HCT116 (cell line): Measurements from ENCODE around the gene NINJ2. TPM values are rescaled to one million over a fixed set of nuclear protein-coding genes. Genes with fewer than 3 reads are reported as not detected.

Source experiments
- ATAC-seq: fragments of 200-7000 bp; cut with Tn5 transposase; 2 replicates; pipeline ENCODE4 v1.9.1; 2020; ENCODE audit warnings: mild to moderate bottlenecking, moderate library complexity
- BruUV-seq: library from RNA; stranded (reverse); fragments of 400-500 nt; replicated peaks from 2 replicates; lab custom pipeline; 2021; lab: Mats Ljungman, UMichigan
- CTCF ChIA-PET: fragments of 300-600 bp; sonication (Branson Sonifier 250); formaldehyde crosslinking; loops from one replicate; lab custom pipeline; 2021; ENCODE audit warnings: antibody characterized with exemption; lab: Charles Lee
- POLR2A ChIA-PET: fragments of 300-600, 350-600 bp; sonication (Branson Sonifier 250); formaldehyde crosslinking; loops from one replicate; lab custom pipeline; 2021; ENCODE audit warnings: antibody characterized with exemption; lab: Charles Lee
- RAD21 ChIA-PET, 2 experiments: fragments of 300-600 bp; sonication (Branson Sonifier 250); formaldehyde crosslinking; loops; one replicate each; lab custom pipeline; 2023; ENCODE audit warnings: low total read pairs in 2 of 2; ENCODE audit not compliant: uncharacterized antibody in 2 of 2, unreplicated experiment in 2 of 2, low non-redundant PET in 1 of 2; lab: Charles Lee
- DNase-seq: peaks from one replicate; pipeline ENCODE4 v3.0.0-alpha.2; 2010; ENCODE audit warnings: low read depth, low spot score
- H2AFZ ChIP-seq: fragments of 200-600 bp; shearing (Covaris generic), sonication (generic); 2 replicates; pipeline ENCODE4 v1.6.1; 2017; ENCODE audit warnings: low read depth, mixed run types, mixed read lengths, antibody characterized with exemption, low read length; ENCODE audit not compliant: poor library complexity, severe bottlenecking
- H3K27ac ChIP-seq: 2 replicates; pipeline ENCODE4 v1.5.1; 2012; ENCODE audit warnings: low read depth, low read length
- H3K27me3 ChIP-seq: fragments of 200-600 bp; sonication (generic); 2 replicates; pipeline ENCODE4 v1.6.1; 2016; ENCODE audit warnings: mixed run types, low read length, mixed read lengths; ENCODE audit not compliant: insufficient read depth
- H3K36me3 ChIP-seq, 2 experiments: fragments of 200-500 bp in 1 of 2; fragments of 200-600 bp in 1 of 2; sonication (Bioruptor generic) in 1 of 2; sonication (generic) in 1 of 2; 2 replicates each; pipeline versions ENCODE4 v1.5.1 to v1.6.1; 2014 to 2016; ENCODE audit warnings: low read length in 2 of 2, inconsistent platforms in 1 of 2, mixed read lengths in 1 of 2, mixed run types in 1 of 2; ENCODE audit not compliant: insufficient read depth in 2 of 2, control insufficient read depth in 1 of 2
- H3K4me1 ChIP-seq, 2 experiments: fragments of 200-600 bp in 1 of 2; sonication (generic) in 1 of 2; 2 replicates each; pipeline versions ENCODE4 v1.5.1 to v1.6.1; 2012 to 2017; ENCODE audit warnings: low read length in 2 of 2, inconsistent platforms in 1 of 2, mild to moderate bottlenecking in 1 of 2, mixed read lengths in 1 of 2, mixed run types in 1 of 2, moderate library complexity in 1 of 2; ENCODE audit not compliant: insufficient read depth in 2 of 2, control insufficient read depth in 1 of 2
- H3K4me2 ChIP-seq: fragments of 200-600 bp; sonication (generic); 2 replicates; pipeline ENCODE4 v1.6.1; 2017; ENCODE audit warnings: mixed run types, low read length, mixed read lengths
- H3K4me3 ChIP-seq, 2 experiments: fragments of 200-600 bp in 1 of 2; sonication (generic) in 1 of 2; replicated peaks in 1 of 2; 2 replicates each; pipeline ENCODE4 v1.5.1; 2011 to 2016; ENCODE audit warnings: low read length in 2 of 2, control low read depth in 1 of 2, low read depth in 1 of 2, mild to moderate bottlenecking in 1 of 2, mixed read lengths in 1 of 2, mixed run types in 1 of 2
- H3K79me2 ChIP-seq: fragments of 200-600 bp; sonication (generic); 2 replicates; pipeline ENCODE4 v1.6.1; 2017; ENCODE audit warnings: mild to moderate bottlenecking, mixed run types, low read length, moderate library complexity, mixed read lengths; ENCODE audit not compliant: insufficient read depth
- H3K9ac ChIP-seq: fragments of 200-600 bp; sonication (generic); 2 replicates; pipeline ENCODE4 v1.6.1; 2016; ENCODE audit warnings: low read length, mixed read lengths
- H3K9me2 ChIP-seq: fragments of 200-600 bp; sonication (generic), shearing (Covaris generic); 2 replicates; pipeline ENCODE4 v1.6.1; 2017; ENCODE audit warnings: mixed run types, mild to moderate bottlenecking, moderate library complexity; ENCODE audit not compliant: insufficient read depth
- H3K9me3 ChIP-seq, 2 experiments: fragments of 200-500 bp in 1 of 2; fragments of 200-600 bp in 1 of 2; sonication (Bioruptor generic) in 1 of 2; sonication (generic) in 1 of 2; 2 replicates each; pipeline ENCODE4 v1.6.1; 2014 to 2017; ENCODE audit warnings: low read length in 2 of 2, mixed read lengths in 2 of 2, inconsistent platforms in 1 of 2, low read depth in 1 of 2, mild to moderate bottlenecking in 1 of 2, mixed run types in 1 of 2, moderate library complexity in 1 of 2; ENCODE audit not compliant: control insufficient read depth in 1 of 2, insufficient read depth in 1 of 2
- H4K20me1 ChIP-seq: fragments of 200-600 bp; sonication (generic), shearing (Covaris generic); 2 replicates; pipeline ENCODE4 v1.6.1; 2017; ENCODE audit warnings: mixed run types, mild to moderate bottlenecking, moderate library complexity; ENCODE audit not compliant: insufficient read depth
- ELF1 ChIP-seq: IDR thresholded peaks from 2 replicates; pipeline ENCODE4 v1.6.1; 2012; ENCODE audit warnings: low read depth, borderline replicate concordance
- FOSL1 ChIP-seq: IDR thresholded peaks from 2 replicates; pipeline ENCODE4 v1.6.1; 2012; ENCODE audit warnings: low read depth
- POLR2AphosphoS5 ChIP-seq: IDR thresholded peaks from 2 replicates; pipeline ENCODE4 v1.6.1; 2011; ENCODE audit warnings: mild to moderate bottlenecking, low read depth, low read length, moderate library complexity
- ZFX ChIP-seq: fragments of 450-650 bp; IDR thresholded peaks from 2 replicates; pipeline ENCODE4 v1.6.1; 2017
- ZNF274 ChIP-seq: fragments of 200-500 bp; sonication (Bioruptor generic); IDR thresholded peaks from 2 replicates; pipeline ENCODE4 v1.6.1; 2014; ENCODE audit warnings: mild to moderate bottlenecking, low read depth, low read length, inconsistent platforms
- intact Hi-C: fragments of 100-400 bp; cut with micrococcal nuclease; formaldehyde crosslinking; loops from 2 replicates; pipeline ENCODE4 v1.10.0; 2022
- total RNA-seq: library from RNA; stranded (reverse); gene quantifications from one replicate; pipeline ENCODE4 v1.2.1, GENCODE V29; 2021; ENCODE audit not compliant: unreplicated experiment
- TF ChIP-seq, protein P1 (sequence below): IDR thresholded peaks from 2 replicates; pipeline ENCODE4 v1.6.1; 2012
- TF ChIP-seq, protein P2 (sequence below): IDR thresholded peaks from 2 replicates; pipeline ENCODE4 v1.6.1; 2012; ENCODE audit warnings: low read depth
- TF ChIP-seq, protein P3 (sequence below), 3 experiments: fragments of 200-600 bp in 1 of 3; sonication (generic) in 1 of 3; IDR thresholded peaks in 2 of 3; conservative IDR thresholded peaks in 1 of 3; 2 replicates each; pipeline ENCODE4 v1.5.1; 2012 to 2017; ENCODE audit warnings: low read depth in 2 of 3, low read length in 2 of 3, antibody characterized with exemption in 1 of 3, borderline replicate concordance in 1 of 3, control low read depth in 1 of 3, mild to moderate bottlenecking in 1 of 3, mixed read lengths in 1 of 3, mixed run types in 1 of 3, moderate library complexity in 1 of 3; ENCODE audit not compliant: insufficient read depth in 1 of 3
- TF ChIP-seq, protein P4 (sequence below): IDR thresholded peaks from 2 replicates; pipeline ENCODE4 v1.6.1; 2011; ENCODE audit warnings: mild to moderate bottlenecking, low read length, moderate library complexity; ENCODE audit not compliant: insufficient replicate concordance; ENCODE audit errors: extremely low read depth

The NINJ2 gene
- total RNA-seq, 1 experiment from 2014 or later, result not detected

DNA sequence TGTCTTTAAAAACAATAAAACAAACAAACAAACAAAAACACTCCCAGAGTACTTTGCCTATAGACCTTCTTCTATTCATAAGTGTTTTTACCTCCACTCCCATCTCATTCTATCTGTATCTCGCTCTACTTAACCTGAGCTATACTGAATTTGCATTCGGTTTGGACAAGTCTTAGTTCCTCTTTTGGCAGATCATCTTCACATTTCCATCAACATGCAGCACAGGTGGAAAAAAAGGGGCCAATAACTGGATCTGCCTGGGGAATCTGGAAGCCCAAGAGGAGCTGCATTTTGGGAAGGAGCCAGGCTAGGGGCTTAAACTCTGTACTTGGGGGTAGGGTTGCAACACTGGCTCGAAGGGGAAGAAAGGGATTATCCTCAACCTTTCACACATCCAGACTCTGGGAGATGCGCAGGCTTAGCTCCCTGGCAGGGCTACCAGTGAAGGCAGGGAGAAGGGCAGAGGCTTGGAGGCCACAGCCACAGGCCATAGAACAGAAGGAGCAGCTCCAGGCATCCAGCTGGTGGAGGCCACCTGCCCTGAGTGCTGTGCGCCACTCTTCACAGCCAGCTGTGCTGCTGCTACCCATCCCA is 4.1 kb downstream of the NINJ2 start:
- H3K79me2 ChIP-seq, result no peaks in the 10 kb centered on the region
- H4K20me1 ChIP-seq, result no peaks in the 10 kb centered on the region
- no peaks in the 10 kb centered on the region for H3K36me3 ChIP-seq
- no peak overlapping the region for H3K4me3 ChIP-seq
- ATAC-seq, result no peak
- no peaks in the 10 kb centered on the region for H3K4me1 ChIP-seq
- H2AFZ ChIP-seq, result no peak overlapping the region
- H3K9me3 ChIP-seq, result no peaks in the 10 kb centered on the region
- DNase-seq, result no peak
- BruUV-seq, result no TSS peak
- CTCF ChIA-PET, result no interaction called here
- RAD21 ChIA-PET, result no interaction called here
- H3K4me2 ChIP-seq, result no peak overlapping the region
- no peaks in the 10 kb centered on the region for H3K9me2 ChIP-seq
- H3K27ac ChIP-seq, result no peak overlapping the region
- POLR2A ChIA-PET, result no interaction called here
- H3K27me3 ChIP-seq, result no peaks in the 10 kb centered on the region
- TF ChIP-seq, protein P1, sequence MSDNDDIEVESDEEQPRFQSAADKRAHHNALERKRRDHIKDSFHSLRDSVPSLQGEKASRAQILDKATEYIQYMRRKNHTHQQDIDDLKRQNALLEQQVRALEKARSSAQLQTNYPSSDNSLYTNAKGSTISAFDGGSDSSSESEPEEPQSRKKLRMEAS, result no peak
- TF ChIP-seq, protein P2, sequence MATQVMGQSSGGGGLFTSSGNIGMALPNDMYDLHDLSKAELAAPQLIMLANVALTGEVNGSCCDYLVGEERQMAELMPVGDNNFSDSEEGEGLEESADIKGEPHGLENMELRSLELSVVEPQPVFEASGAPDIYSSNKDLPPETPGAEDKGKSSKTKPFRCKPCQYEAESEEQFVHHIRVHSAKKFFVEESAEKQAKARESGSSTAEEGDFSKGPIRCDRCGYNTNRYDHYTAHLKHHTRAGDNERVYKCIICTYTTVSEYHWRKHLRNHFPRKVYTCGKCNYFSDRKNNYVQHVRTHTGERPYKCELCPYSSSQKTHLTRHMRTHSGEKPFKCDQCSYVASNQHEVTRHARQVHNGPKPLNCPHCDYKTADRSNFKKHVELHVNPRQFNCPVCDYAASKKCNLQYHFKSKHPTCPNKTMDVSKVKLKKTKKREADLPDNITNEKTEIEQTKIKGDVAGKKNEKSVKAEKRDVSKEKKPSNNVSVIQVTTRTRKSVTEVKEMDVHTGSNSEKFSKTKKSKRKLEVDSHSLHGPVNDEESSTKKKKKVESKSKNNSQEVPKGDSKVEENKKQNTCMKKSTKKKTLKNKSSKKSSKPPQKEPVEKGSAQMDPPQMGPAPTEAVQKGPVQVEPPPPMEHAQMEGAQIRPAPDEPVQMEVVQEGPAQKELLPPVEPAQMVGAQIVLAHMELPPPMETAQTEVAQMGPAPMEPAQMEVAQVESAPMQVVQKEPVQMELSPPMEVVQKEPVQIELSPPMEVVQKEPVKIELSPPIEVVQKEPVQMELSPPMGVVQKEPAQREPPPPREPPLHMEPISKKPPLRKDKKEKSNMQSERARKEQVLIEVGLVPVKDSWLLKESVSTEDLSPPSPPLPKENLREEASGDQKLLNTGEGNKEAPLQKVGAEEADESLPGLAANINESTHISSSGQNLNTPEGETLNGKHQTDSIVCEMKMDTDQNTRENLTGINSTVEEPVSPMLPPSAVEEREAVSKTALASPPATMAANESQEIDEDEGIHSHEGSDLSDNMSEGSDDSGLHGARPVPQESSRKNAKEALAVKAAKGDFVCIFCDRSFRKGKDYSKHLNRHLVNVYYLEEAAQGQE, result no peak
- TF ChIP-seq FOSL1, result no peak
- TF ChIP-seq, protein P3, sequence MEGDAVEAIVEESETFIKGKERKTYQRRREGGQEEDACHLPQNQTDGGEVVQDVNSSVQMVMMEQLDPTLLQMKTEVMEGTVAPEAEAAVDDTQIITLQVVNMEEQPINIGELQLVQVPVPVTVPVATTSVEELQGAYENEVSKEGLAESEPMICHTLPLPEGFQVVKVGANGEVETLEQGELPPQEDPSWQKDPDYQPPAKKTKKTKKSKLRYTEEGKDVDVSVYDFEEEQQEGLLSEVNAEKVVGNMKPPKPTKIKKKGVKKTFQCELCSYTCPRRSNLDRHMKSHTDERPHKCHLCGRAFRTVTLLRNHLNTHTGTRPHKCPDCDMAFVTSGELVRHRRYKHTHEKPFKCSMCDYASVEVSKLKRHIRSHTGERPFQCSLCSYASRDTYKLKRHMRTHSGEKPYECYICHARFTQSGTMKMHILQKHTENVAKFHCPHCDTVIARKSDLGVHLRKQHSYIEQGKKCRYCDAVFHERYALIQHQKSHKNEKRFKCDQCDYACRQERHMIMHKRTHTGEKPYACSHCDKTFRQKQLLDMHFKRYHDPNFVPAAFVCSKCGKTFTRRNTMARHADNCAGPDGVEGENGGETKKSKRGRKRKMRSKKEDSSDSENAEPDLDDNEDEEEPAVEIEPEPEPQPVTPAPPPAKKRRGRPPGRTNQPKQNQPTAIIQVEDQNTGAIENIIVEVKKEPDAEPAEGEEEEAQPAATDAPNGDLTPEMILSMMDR (IDR thresholded peaks at IDR 0.05 in 2 of 3, conservative IDR thresholded peaks at IDR 0.05 in 1 of 3; ENCODE audit: borderline replicate concordance in 1 of 3, insufficient read depth in 1 of 3, low read depth in 2 of 3, low read length in 2 of 3), result no peak
- TF ChIP-seq ZNF274, result no peak
- TF ChIP-seq ZFX, result no peak
- no peak for TF ChIP-seq ELF1
- no peak for TF ChIP-seq POLR2AphosphoS5
- TF ChIP-seq, protein P4, sequence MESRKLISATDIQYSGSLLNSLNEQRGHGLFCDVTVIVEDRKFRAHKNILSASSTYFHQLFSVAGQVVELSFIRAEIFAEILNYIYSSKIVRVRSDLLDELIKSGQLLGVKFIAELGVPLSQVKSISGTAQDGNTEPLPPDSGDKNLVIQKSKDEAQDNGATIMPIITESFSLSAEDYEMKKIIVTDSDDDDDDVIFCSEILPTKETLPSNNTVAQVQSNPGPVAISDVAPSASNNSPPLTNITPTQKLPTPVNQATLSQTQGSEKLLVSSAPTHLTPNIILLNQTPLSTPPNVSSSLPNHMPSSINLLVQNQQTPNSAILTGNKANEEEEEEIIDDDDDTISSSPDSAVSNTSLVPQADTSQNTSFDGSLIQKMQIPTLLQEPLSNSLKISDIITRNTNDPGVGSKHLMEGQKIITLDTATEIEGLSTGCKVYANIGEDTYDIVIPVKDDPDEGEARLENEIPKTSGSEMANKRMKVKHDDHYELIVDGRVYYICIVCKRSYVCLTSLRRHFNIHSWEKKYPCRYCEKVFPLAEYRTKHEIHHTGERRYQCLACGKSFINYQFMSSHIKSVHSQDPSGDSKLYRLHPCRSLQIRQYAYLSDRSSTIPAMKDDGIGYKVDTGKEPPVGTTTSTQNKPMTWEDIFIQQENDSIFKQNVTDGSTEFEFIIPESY, result no peak
- intact Hi-C loops, result no loop called here
- H3K9ac ChIP-seq, result no peak overlapping the region
